DMS 273 treated with DMSO at 0.1 percent for 48 hours (cell line): ENCODE measurements around the gene PREP.
"Not testable (repeated sequence)": the region's sequence is repeated elsewhere in the genome, so short reads cannot be mapped to it uniquely, and the experiment has no call there.

Source experiments
- DNase-seq: peaks from one replicate; lab custom pipeline; 2025; lab: John Stamatoyannopoulos, UW

Gene PREP

GRCh38 chr6:105269390-105269789, 133.5 kb downstream of the PREP start:
- DNase-seq: no peak

GRCh38 chr6:105263685-105264610, 138.9 kb downstream of the PREP start:
- no peak for DNase-seq

- no peak for DNase-seq
Observed at GRCh38 chr6:105259913-105260889, 142.7 kb downstream of the PREP start.

- DNase-seq: no peak
Observed at GRCh38 chr6:105258816-105259215, 144.1 kb downstream of the PREP start.

- DNase-seq: no peak
Observed at GRCh38 chr6:105257340-105257739, 145.5 kb downstream of the PREP start.

GRCh38 chr6:105256619-105257018, 146.3 kb downstream of the PREP start:
- DNase-seq: no peak

- no peak for DNase-seq
Observed at GRCh38 chr6:105253787-105254186, 149.1 kb downstream of the PREP start.

GRCh38 chr6:105251689-105252088, 151.2 kb downstream of the PREP start:
- DNase-seq: no peak

- no peak for DNase-seq
Observed at GRCh38 chr6:105250533-105250932, 152.3 kb downstream of the PREP start.

GRCh38 chr6:105243487-105243886, 159.4 kb downstream of the PREP start:
- DNase-seq: no peak

- DNase-seq: no peak
Observed at GRCh38 chr6:105235155-105235554, 167.7 kb downstream of the PREP start.

GRCh38 chr6:105231771-105232170, 171.1 kb downstream of the PREP start:
- not testable (repeated sequence) for DNase-seq
